CD1c-positive myeloid dendritic cell (primary cell): ENCODE data around the gene DCTN4.
"Not testable (repeated sequence)": the region's sequence is repeated elsewhere in the genome, so short reads cannot be mapped to it uniquely, and the experiment has no call there.

Source experiments
- DNase-seq: peaks from one replicate; pipeline ENCODE4 v3.0.0-alpha.2; 2016; ENCODE audit errors: extremely low spot score

DCTN4 gene

GRCh38 chr5:150778517-150779396 is 19.9 kb upstream of the DCTN4 start, which contains the start of gene SMIM3:
SMIM3 (plus strand) TSS chr5:150778757; CDS start chr5:150795441, 16,684 bp downstream.
- peak; percentile 78 for DNase-seq

- no peak for DNase-seq
These were observed 19.3 kb upstream of the DCTN4 start for GRCh38 chr5:150778088-150778516.

GRCh38 chr5:150777685-150778084 is 18.9 kb upstream of the DCTN4 start:
- DNase-seq = no peak

GRCh38 chr5:150774145-150774544 is 15.3 kb upstream of the DCTN4 start:
- DNase-seq = no peak

- DNase-seq = peak; percentile 30
These were observed 12.4 kb upstream of the DCTN4 start for GRCh38 chr5:150771034-150771795.

- DNase-seq = no peak
These were observed 7.4 kb upstream of the DCTN4 start for GRCh38 chr5:150766251-150766650.

GRCh38 chr5:150765799-150766169 is 7.0 kb upstream of the DCTN4 start:
- DNase-seq = peak; percentile 48

- DNase-seq = peak; percentile 58
These were observed 6.4 kb upstream of the DCTN4 start for GRCh38 chr5:150765011-150765798.

GRCh38 chr5:150764530-150764929 is 5.7 kb upstream of the DCTN4 start:
- peak; percentile 44 for DNase-seq

- peak; percentile 79 for DNase-seq
These were observed 4.4 kb upstream of the DCTN4 start for GRCh38 chr5:150763023-150763769.

- DNase-seq = peak; percentile 56
These were observed 3.4 kb upstream of the DCTN4 start for GRCh38 chr5:150762211-150762610.

GRCh38 chr5:150759334-150759583 is 442 bp upstream of the DCTN4 start:
- DNase-seq = no peak

- DNase-seq = no peak
These were observed 650 bp downstream of the DCTN4 start for GRCh38 chr5:150758203-150758530.

- no peak for DNase-seq
These were observed 1.6 kb downstream of the DCTN4 start for GRCh38 chr5:150757087-150757649.

GRCh38 chr5:150753863-150754262 is 5.0 kb downstream of the DCTN4 start:
- DNase-seq = no peak

GRCh38 chr5:150753463-150753862 is 5.4 kb downstream of the DCTN4 start:
- no peak for DNase-seq

GRCh38 chr5:150751096-150751891 is 7.5 kb downstream of the DCTN4 start:
- no peak for DNase-seq

- no peak for DNase-seq
These were observed 8.3 kb downstream of the DCTN4 start for GRCh38 chr5:150750469-150750868.

- not testable (repeated sequence) for DNase-seq
These were observed 15.7 kb downstream of the DCTN4 start for GRCh38 chr5:150743142-150743488.

GRCh38 chr5:150742455-150743141 is 16.2 kb downstream of the DCTN4 start:
- not testable (repeated sequence) for DNase-seq
